ENCODE data around the gene OR13A1.

DNA sequence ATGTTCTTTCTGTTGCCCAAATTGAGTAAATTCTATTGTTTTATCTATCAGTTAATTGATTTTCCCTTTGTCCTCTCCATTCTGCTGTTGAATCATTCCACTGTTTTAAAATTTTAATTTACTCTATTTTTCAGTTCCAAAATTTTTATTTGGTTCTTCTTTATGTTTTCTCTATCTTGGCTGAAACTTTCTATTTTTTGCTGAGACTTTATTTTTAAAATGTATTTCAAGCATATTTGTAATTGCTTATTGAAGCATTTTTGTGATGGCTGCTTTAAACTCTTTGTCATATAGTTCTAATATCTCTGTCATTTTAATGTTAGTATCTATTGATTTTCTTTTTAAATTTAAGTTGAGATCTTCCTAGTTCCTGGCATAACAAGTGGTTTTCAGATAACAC is 60.5 kb downstream of the OR13A1 start:
- TF ChIP-seq, protein P1, sequence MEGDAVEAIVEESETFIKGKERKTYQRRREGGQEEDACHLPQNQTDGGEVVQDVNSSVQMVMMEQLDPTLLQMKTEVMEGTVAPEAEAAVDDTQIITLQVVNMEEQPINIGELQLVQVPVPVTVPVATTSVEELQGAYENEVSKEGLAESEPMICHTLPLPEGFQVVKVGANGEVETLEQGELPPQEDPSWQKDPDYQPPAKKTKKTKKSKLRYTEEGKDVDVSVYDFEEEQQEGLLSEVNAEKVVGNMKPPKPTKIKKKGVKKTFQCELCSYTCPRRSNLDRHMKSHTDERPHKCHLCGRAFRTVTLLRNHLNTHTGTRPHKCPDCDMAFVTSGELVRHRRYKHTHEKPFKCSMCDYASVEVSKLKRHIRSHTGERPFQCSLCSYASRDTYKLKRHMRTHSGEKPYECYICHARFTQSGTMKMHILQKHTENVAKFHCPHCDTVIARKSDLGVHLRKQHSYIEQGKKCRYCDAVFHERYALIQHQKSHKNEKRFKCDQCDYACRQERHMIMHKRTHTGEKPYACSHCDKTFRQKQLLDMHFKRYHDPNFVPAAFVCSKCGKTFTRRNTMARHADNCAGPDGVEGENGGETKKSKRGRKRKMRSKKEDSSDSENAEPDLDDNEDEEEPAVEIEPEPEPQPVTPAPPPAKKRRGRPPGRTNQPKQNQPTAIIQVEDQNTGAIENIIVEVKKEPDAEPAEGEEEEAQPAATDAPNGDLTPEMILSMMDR (IDR thresholded peaks at IDR 0.05) = no peak
- TF ChIP-seq EP300 (IDR thresholded peaks at IDR 0.05) = no peak

Data from stomach (tissue), 4 donors.